ENCODE measurements around the gene CCDC33.

The CCDC33 gene

GRCh38 chr15:74281147-74282133 lies 45.3 kb downstream of the CCDC33 start:
- DNase-seq (ENCODE audit: low read depth): no peak

GRCh38 chr15:74283368-74283767 lies 47.2 kb downstream of the CCDC33 start:
- no peak for DNase-seq (ENCODE audit: low read depth)

DNA sequence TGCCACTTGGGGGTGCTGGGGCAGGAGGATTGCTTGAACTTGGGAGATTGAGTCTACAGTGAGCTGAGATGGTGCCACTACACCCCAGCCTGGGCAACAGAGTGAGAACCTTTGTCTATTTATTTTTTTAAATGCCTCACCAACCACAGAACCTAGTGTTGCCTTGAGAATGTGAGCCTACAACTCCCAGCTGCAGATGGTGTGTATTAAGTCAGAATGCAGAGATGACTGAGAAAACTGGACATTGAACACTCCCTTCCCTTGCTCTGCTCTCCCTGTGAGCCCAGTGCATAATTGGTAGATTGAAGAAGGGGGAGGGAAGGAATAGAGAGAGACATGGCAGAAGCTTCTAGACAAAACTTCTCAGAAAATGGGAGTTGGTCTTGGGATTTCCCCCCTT lies 53.5 kb downstream of the CCDC33 start:
- no peak for DNase-seq (ENCODE audit: low read depth)

GRCh38 chr15:74290645-74291044 lies 54.5 kb downstream of the CCDC33 start:
- DNase-seq (ENCODE audit: low read depth): no peak

DNA sequence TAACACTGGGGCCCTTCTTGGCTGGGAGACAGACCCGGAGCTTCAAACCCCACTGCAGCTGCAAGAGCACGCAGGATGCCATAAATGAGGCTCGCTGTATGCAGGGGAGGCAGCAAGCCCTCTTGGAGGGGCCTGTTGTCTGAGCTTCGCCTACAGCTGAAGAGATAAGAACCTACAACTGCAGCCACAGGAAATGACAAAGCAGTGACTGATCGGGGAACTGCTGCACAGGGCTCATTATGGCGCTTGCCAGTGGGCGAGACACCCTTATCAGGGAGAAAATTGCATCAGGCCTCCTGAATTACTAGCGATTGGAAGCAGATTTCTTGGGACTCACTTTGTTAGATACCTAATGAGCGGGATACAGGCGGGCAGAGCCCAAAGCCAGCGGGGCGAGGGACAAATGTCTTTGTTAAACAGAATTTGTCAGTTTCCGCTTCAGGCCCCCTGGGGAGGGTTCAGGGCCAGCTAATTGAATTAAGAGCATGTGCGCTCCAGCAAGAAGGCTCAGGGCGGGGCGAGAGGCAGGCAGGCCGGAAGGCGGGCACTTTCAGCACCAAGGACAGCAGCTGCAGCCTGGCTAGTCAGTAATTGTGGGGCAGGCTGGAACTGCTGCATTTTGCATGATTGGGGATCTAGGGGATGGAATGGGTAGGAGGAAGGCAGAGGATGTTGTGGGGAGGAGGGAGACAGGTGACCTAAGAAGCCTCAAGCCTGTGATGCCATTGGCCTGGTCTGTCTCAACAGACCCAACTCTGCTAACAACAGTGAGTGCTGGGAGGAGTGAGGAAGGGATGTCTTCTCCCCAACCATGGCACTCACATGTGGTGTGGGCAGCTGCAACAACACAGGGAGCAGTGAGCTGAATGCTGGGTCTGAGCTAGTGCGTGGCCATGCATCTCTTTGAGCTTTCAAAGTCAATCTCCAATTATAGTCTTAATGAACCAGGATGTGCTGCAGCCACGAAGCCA lies 55.3 kb downstream of the CCDC33 start:
- DNase-seq (ENCODE audit: low read depth): peak; percentile 80

- DNase-seq (ENCODE audit: low read depth): no peak
Observed at GRCh38 chr15:74293021-74293810, 57.1 kb downstream of the CCDC33 start.

- DNase-seq (ENCODE audit: low read depth): no peak
Observed at GRCh38 chr15:74294010-74294409, 57.9 kb downstream of the CCDC33 start.

GRCh38 chr15:74295800-74296199 lies 59.7 kb downstream of the CCDC33 start:
- no peak for DNase-seq (ENCODE audit: low read depth)

- DNase-seq (ENCODE audit: low read depth): no peak
Observed at GRCh38 chr15:74297887-74298286, 61.8 kb downstream of the CCDC33 start.

DNA sequence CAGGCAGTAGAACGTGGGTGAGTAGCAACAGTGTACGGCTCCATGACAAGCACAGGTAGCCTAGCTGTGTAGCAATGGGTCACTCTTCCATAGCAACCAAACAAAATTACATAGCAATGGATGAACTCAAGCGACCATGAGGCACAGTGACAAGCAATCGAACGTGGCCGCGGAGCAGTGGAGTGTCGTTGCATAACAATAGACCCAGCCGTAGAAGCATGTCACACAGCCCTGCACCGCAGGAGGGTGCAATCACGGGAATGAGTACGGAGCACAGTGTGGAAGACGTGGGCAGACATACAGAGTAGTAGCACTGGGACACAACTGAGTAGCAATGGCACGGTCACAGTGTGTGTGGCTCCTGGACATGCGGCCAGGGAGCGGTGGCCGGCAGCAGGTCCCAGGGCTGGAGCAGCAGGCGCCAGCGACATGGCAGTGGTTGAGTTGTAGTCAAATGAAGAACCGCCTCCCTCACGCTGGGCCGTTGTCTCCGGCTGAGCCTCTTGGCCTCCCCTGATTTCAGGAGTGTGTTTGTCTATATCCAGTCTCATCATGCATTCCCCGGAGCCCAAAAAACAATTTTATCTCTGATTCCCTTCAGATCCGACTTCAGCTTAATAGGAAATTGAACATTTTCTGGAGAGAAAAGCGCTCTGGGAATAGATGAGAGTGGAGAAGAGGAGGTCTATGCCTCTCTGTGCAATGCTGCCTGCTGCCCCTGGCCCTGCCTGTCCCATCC lies 64.1 kb downstream of the CCDC33 start:
- DNase-seq (ENCODE audit: low read depth): no peak

DNA sequence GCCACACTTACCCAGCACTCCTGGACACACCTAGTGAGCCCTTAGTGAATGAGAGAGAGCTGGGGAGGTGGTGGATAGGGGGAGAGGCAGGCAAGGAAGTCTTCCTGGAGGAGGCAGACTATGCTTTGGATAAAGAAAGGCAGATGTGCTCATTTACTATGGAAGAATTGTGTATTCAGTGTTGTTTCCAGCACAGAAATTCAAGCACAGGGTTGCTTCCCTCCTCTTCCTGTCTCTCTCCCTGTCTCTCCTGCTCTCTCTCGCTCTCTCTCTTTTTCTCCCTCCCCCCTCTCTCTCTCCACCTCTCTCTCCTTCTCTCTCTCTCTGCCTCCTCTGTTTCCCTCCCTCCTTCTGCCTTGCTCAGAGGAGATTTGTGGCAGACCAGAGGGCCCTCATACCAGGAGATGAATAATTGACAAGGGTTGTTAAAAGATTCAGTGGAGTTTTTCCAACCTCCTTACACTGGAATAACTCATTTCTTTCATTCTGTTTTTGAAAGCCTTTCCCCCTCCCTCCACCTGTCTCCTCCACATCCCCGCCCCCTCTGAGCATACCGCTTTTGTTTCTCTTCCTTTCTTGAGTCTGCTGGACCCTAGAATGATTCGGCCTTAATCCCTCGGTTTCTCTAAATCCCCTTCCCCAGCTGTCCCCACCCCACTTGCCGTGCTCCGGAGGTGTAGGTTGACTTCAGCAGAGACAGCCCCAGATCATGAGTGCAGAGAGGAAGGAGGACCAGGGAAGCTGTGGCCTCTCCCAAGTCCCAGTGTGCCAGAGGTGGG lies 65.6 kb downstream of the CCDC33 start:
- DNase-seq (ENCODE audit: low read depth): no peak

- no peak for DNase-seq (ENCODE audit: low read depth)
Observed at GRCh38 chr15:74302821-74303359, 66.8 kb downstream of the CCDC33 start.

GRCh38 chr15:74303741-74304309 lies 67.7 kb downstream of the CCDC33 start:
- no peak for DNase-seq (ENCODE audit: low read depth)

DNA sequence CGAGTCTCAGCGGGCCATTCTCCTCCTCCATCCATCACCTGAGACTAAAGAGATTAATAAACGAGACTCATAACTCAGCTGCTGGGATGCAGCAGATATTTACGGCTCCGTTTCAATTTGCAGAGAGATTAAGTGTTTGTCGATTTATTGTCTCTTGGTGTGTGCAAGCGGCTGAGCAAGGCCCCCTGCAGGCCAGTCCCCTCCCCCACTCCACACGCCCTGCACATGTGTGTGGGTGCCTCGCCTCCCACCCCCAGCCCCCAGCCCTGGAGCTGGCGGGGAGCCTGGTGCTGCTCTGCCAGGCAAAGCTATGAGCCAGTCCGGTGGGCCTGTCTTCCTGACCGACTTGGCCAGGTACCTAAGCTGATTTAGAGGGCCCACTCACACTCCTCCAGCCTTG lies 68.3 kb downstream of the CCDC33 start:
- DNase-seq (ENCODE audit: low read depth): no peak

GRCh38 chr15:74305687-74306086 lies 69.6 kb downstream of the CCDC33 start:
- no peak for DNase-seq (ENCODE audit: low read depth)

- DNase-seq (ENCODE audit: low read depth): no peak
Observed at GRCh38 chr15:74306781-74307217, 70.7 kb downstream of the CCDC33 start.

GRCh38 chr15:74307827-74308811 lies 72.0 kb downstream of the CCDC33 start:
- peak; percentile 47 for DNase-seq (ENCODE audit: low read depth)

GRCh38 chr15:74311734-74312444 lies 75.8 kb downstream of the CCDC33 start:
- DNase-seq (ENCODE audit: low read depth): peak; percentile 33
